RWPE2 (cell line): ENCODE measurements around the gene OLFML2B.
A peak's percentile ranks its signal among the peaks of the same experiment; 100 is the strongest.

Experiments used
- ATAC-seq: fragments of 200-7000 bp; cut with Tn5 transposase; 3 replicates; pipeline ENCODE4 v1.9.1; 2021; ENCODE audit warnings: low read depth
- DNase-seq: peaks from one replicate; pipeline ENCODE4 v3.0.0-alpha.2; 2020; ENCODE audit warnings: low spot score
- H3K27ac ChIP-seq: fragments of 450-650 bp; 2 replicates; pipeline ENCODE4 v1.5.1; 2017; ENCODE audit warnings: mild to moderate bottlenecking; ENCODE audit not compliant: poor library complexity, severe bottlenecking
- H3K27me3 ChIP-seq: fragments of 250-450 bp; sonication (Bioruptor Pico); 2 replicates; pipeline ENCODE4 v1.5.1; 2021; ENCODE audit warnings: mild to moderate bottlenecking, moderate library complexity; ENCODE audit not compliant: insufficient read depth, poor library complexity, severe bottlenecking
- H3K36me3 ChIP-seq: fragments of 250-450 bp; sonication (Bioruptor Pico); 2 replicates; pipeline ENCODE4 v1.5.1; 2020; ENCODE audit warnings: low read depth, mild to moderate bottlenecking, moderate library complexity
- H3K4me1 ChIP-seq: fragments of 250-450 bp; sonication (Bioruptor Pico); 2 replicates; pipeline ENCODE4 v1.5.1; 2021; ENCODE audit warnings: mild to moderate bottlenecking, moderate library complexity; ENCODE audit not compliant: insufficient read depth, poor library complexity, severe bottlenecking
- H3K4me3 ChIP-seq: fragments of 250-450 bp; sonication (Bioruptor Pico); 2 replicates; pipeline ENCODE4 v1.5.1; 2021; ENCODE audit warnings: mild to moderate bottlenecking, moderate library complexity; ENCODE audit not compliant: severe bottlenecking
- H3K9me3 ChIP-seq: fragments of 250-450 bp; sonication (Bioruptor Pico); 2 replicates; pipeline ENCODE4 v1.5.1; 2021; ENCODE audit warnings: mild to moderate bottlenecking, moderate library complexity; ENCODE audit not compliant: severe bottlenecking
- TF ChIP-seq, protein P1 (sequence below): fragments of 450-650 bp; IDR thresholded peaks from one replicate; pipeline ENCODE4 v1.5.1; 2017; ENCODE audit warnings: mild to moderate bottlenecking, moderate library complexity; ENCODE audit not compliant: poor library complexity, severe bottlenecking

Gene OLFML2B

DNA sequence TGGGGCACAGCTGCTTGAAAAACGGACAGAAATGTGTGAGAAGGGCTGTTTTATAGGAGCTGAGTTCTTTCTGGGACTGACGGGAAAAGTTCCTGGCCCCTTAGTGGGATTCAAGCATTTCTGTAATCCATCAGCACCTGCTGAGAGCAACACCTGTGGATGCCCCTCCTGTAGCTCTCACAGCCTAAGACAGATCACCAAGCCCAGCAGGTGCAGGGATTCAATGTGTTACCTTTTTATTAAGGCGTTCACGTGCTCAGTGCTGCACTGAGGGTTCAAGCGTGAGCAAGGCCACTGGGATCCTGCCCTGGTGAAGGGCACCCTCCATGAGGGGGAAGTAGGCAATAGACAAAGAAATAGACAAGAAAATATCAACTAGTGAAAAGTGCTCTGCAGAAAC, 14.9 kb downstream of the OLFML2B start:
- H3K9me3 ChIP-seq, result no peaks in the 10 kb centered on the region
- H3K27me3 ChIP-seq, result no peaks in the 10 kb centered on the region
- H3K4me1 ChIP-seq, result peaks cover 5% of the 10 kb centered on the region
- DNase-seq (no peak), ATAC-seq (no peak)
- no peaks in the 10 kb centered on the region for H3K36me3 ChIP-seq
- TF ChIP-seq, protein P1, sequence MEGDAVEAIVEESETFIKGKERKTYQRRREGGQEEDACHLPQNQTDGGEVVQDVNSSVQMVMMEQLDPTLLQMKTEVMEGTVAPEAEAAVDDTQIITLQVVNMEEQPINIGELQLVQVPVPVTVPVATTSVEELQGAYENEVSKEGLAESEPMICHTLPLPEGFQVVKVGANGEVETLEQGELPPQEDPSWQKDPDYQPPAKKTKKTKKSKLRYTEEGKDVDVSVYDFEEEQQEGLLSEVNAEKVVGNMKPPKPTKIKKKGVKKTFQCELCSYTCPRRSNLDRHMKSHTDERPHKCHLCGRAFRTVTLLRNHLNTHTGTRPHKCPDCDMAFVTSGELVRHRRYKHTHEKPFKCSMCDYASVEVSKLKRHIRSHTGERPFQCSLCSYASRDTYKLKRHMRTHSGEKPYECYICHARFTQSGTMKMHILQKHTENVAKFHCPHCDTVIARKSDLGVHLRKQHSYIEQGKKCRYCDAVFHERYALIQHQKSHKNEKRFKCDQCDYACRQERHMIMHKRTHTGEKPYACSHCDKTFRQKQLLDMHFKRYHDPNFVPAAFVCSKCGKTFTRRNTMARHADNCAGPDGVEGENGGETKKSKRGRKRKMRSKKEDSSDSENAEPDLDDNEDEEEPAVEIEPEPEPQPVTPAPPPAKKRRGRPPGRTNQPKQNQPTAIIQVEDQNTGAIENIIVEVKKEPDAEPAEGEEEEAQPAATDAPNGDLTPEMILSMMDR, result no peak
- H3K27ac ChIP-seq, result no peak overlapping the region
- H3K4me3 ChIP-seq, result no peak overlapping the region

- ATAC-seq, result no peak
- no peaks in the 10 kb centered on the region for H3K36me3 ChIP-seq
- TF ChIP-seq, protein P1, result no peak
- no peaks in the 10 kb centered on the region for H3K27me3 ChIP-seq
- H3K4me3 ChIP-seq, result no peak overlapping the region
- no peak for DNase-seq
- H3K27ac ChIP-seq, result no peak overlapping the region
- peaks cover 16% of the 10 kb centered on the region for H3K4me1 ChIP-seq
- no peaks in the 10 kb centered on the region for H3K9me3 ChIP-seq
These were observed 16.2 kb downstream of the OLFML2B start for GRCh38 chr1:162007466-162007865.

GRCh38 chr1:162006081-162006480, 17.6 kb downstream of the OLFML2B start:
- Histone ChIP-seq H3K27me3 (no peaks in the 10 kb centered on the region), H3K27ac (no peak overlapping the region), H3K4me3 (no peak overlapping the region), H3K9me3 (no peaks in the 10 kb centered on the region), H3K36me3 (no peaks in the 10 kb centered on the region), H3K4me1 (peaks cover 16% of the 10 kb centered on the region)
- TF ChIP-seq, protein P1, result no peak
- DNase-seq, result no peak
- ATAC-seq, result no peak

DNA sequence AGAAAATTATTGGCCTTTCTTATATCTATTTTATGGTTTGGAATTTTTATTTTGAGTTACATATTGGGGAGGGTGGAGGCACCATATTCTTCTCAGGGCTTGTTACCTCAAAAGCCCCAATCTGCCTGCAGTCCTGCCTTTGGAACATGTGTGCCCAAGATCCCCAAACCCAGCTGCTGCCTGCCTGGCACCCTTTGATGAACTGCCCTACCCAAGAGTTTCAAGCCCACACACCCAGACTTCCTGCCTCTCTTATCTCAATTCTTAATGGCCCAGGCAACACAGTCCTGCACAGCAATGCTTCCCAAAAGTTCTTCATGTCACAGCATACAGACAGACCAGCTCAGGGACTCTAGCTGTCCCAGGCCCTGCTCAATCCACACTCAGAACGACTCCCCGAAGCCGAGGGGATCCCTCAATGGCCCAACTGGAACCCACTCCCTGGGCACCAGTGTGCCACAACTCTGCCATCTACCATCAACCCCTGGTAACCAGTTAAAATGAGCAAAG, 19.2 kb downstream of the OLFML2B start:
- peaks cover 16% of the 10 kb centered on the region for H3K4me1 ChIP-seq
- ATAC-seq, result no peak
- no peaks in the 10 kb centered on the region for H3K36me3 ChIP-seq
- peak overlapping the region; percentile 34 for H3K27ac ChIP-seq
- H3K4me3 ChIP-seq, result no peak overlapping the region
- TF ChIP-seq, protein P1, result no peak
- no peaks in the 10 kb centered on the region for H3K9me3 ChIP-seq
- no peaks in the 10 kb centered on the region for H3K27me3 ChIP-seq
- DNase-seq, result no peak

DNA sequence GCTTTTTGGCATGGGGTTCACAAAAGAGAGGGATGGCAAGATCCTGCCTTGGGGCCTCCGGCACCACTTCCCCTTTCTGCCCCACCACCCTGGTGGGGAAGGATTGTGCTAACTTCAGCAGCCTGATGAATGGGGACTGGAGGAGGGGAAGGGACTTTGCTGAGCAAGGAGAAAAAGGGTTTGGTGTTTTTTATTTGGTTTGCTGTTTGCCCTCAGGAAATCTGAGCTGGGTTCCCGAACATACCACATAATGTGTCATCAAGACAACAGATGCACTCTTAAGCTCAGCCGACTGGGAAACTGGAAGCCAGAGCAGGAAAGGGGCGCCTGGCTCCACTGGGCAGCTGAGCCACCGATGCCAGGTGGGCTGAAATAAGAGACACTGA, 19.8 kb downstream of the OLFML2B start:
- TF ChIP-seq, protein P1, result no peak
- no peaks in the 10 kb centered on the region for H3K27me3 ChIP-seq
- H3K36me3 ChIP-seq, result no peaks in the 10 kb centered on the region
- DNase-seq (no peak), ATAC-seq (peak; percentile 95)
- no peaks in the 10 kb centered on the region for H3K9me3 ChIP-seq
- H3K4me1 ChIP-seq, result peaks cover 16% of the 10 kb centered on the region
- peak overlapping the region; percentile 34 for H3K27ac ChIP-seq
- no peak overlapping the region for H3K4me3 ChIP-seq
